Ramos (cell line): ENCODE data around the gene VPS18.

Experiments
- in situ Hi-C: fragments of 300-500 bp; cut with MboI; formaldehyde crosslinking; loops from one replicate; pipeline ENCODE4 v1.14.3; 2022; ENCODE audit warnings: low sequenced_read_pairs; ENCODE audit not compliant: unreplicated experiment

VPS18 gene

DNA sequence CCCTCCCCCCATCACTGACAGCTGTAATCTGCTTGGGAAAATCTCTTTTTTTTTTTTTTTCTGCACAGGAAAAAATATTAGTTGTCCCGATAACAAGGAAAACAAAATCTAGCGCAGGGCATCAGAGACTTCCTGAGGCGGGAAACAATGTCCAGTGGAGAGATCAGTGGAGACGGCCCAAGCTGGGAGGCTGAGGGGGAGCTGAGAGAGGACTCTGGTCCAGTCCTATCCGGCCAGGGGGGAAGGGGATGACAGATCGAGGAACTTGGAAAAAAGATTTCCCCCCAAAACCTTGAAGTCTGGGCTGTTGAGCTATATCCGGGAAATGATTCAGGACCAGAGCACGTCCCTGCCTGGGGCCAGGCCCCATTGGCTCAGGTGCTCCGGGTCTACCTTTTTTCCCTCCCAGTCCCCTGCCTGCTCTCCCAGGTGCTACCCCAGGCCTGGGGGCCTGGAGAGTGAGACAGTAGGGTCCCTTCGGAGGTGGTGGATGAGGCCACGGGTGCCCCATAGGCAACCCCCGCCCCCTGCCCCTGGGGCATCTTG, 20.9 kb downstream of the VPS18 start:
- in situ Hi-C loops: no loop called here

DNA sequence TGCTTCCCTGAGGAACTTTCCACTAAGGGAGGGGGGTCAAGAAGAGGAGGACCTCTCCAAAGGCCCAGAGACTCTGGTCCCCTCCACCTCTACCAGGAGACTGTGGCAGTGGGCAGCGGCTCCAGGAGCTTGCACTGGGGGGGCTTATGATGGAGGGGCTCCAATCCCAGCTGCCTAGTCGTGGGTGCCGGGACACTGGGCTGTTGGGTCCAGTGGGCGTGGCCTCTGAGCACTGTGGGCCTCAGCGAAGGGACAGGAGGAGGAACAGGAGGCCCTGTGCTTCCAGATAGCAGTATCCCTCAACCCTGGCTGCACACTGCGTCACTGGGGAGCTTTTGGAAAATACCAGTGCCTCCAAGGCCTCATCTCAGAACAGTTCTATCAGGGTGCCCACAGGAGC, 21.4 kb downstream of the VPS18 start:
- in situ Hi-C loops: no loop called here

DNA sequence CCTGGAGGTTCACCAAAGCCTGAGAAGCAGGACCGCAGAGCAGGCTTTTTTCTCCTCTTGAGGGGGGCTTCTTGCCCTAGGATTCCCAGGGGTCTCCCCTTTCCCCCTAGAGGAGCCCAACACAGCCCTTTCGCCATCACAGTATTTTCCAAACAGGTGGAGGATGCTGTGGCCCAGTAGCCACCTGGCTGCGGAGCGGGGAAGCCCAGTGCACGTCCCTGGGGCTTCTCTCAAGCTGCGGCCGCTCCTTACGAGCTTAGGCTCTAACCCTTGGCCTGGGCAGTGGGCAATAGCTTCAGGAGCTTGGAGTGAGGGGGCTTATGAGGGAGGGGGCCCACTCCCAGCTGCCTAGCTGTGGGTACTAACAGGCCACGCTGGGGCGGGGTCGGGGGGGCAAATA, 23.3 kb downstream of the VPS18 start:
- in situ Hi-C loops: no loop called here

DNA sequence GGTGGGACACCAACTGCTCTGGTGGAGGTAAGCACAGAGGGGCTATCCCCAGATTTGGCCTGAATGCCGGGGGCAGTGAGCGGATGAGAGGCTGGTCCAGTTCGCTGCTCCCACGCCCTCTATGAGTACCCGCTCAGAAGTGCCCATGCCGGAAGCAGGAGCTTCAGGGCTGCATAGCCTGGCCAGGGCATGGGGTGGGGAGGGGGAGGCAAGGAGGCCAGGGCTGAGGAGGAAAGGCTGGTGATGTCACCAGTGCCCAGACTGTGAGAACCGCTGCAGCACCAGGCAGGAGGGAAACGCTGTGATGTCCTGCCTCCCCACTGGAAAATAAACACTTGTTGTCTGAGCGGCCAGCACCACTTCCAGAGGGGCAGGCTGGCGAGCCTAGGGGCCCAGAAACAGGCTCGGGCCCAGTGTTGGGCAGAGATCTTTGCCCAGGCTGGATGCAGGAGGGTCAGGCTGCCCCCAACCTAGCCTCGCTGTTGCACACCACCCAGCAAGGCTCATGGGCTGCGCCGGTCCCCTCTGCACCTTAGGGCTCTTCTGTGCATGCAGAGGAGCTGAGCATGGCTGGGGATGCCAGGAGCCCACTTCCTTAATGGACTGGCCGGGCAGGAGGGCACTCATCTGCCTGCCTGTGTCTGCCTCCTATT, 24.0 kb downstream of the VPS18 start:
- in situ Hi-C loops: no loop called here

DNA sequence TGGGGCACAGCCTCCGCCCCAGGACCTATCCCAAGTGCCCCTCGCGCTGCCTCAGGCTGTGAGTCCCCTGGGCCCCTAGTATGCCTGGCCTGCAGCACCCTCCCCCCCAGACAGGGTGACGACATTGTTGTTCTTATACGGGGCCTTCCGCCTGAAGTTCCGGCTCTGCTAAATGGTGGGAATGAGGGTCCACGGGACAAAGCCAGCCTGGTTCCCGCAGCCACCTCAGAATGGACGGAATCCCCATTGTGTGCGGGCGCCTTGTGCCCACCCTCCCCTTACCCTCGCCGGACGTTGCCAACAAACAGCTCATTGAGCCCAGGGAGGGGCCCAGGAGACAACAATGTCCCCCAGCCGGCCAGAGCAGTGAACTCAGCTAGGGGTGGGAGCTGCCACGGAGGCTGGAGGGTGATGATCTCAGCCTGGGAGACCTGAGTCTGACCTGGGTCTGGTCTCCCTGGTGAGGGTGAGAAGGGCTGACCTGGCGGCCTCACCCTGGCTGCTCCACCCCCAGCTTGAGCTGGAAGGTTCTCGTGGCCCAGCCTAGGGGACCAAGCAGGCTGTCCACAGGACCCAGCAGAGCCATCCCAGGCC, 24.6 kb downstream of the VPS18 start:
- in situ Hi-C loops: no loop called here

DNA sequence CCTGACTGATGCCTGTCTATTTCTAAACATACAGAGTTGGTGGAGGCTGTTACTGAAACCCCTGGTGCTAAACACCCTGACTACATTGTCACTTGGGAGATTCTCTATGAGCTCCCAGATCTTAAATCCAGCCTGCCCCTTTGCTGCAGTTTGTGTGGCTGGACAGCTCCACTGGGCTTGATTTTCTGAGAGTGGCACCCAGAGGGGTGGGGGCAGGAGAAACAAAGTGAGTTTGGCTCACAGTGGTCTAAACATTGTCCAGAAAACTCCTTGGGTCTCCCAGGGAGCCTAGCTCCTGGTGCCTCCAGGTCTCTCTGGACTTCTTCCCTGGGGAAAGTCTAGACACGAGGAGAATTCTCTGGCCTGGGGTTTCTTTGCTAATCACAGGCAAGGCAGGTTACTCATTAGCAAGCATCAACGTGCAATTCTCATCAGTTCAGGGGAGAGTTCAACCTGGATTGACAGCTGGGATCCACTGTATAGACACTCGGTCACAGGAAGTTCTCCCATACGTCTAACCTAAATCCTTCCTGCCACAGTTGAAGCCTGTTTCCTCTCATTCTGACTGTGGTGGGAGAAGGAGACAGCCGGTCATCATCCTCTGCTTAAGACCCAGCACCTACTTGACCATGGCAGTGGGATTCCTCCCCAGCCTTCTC, 27.8 kb downstream of the VPS18 start:
- in situ Hi-C loops: no loop called here

DNA sequence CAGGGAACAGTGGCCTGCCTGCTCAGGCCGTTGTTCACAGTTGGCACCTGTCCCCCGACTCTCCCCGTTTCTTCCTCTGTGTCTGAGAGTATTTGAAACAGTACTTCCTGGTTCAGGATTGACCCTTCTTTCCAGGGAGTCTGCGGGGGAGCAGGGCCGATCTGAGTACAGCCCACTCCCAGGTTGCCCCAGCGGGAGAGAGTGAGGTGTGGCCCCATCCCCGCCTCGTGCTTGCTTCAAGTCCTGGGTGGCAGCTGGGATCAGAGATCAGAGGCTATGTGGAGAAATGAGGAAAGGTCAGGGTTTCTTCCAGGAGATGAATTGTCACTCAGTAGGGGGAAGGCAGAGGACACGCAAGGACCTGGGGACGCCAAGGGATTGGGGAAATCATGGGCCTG, 28.4 kb downstream of the VPS18 start:
- in situ Hi-C loops: no loop called here

DNA sequence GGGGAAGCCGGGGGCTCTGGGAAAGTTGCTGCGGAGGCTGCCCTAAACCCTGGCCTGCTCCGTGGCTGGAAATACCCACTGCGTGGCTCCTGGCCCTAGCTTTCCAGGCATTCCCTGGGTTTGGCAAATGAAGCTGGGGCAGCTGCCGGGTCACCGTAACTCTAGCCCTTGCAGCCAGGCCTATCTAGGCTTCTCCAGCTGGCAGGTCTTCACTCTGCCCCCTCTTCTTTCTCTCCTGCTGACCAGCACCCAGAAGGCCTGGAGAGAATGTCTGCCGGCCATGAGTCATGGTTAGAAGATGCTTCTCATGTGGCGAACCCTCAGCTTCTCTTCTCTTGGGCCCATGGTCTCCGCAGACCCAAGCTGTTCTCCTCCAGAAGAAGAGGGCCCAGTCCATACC, 29.3 kb downstream of the VPS18 start:
- in situ Hi-C loops: no loop called here

DNA sequence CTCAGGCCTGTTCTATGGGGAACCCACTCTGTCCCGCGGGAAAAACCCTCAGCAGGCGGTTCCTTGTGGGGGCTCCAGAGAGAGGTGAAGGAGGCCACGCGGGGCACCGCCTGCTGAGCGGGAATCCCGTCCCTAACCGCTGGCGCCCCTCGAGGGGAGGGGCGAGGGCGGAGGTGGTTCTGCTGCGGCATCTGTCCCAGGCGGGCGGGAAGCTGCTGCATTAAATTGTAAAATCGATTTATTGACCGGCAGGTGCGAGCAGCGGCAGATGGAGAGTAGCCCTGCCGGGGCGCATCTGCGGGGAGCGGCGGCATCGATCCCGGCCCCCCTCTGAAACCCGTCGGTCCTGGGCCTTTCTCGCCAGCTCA, 31.2 kb downstream of the VPS18 start:
- in situ Hi-C loops: no loop called here

DNA sequence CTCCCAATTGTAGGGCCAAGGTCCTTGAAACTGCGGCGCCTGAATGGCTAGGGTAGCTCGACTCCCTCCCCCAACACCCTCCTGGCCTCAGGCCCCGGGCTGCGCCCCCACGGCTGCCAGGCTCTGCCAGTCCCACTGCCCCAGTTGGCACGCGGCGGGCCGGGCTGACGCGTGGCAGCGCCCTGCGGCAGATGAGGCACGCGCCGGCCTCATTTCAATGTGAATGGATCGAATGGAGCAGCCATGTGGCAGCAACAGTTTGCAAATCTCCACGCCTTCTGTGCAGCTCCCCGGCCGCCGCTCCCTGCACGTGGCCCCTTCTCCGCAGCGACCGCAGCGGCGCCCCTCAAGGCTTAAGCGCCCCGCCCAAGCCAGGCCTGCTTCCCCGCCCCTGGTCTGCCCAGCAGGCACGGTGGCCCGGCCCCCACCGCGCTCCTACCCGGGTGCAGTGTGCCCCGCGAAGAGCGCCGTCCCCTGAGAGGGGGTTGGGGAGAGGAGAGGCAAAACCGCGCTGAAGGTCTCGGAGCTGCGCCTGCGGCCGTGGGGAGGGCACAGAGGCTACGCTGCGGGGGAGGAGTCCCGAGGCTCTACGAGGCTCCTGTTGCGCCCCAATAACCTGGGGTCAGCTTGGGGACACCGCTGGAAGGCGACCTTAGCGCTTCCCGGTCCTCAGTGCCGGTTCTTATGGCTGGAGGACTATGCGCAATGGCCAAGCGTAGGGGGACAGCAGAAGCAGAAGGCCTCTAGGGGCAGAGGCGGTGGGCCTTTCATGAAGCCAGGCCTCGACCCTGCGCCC, 31.8 kb downstream of the VPS18 start:
- in situ Hi-C loops: no loop called here

DNA sequence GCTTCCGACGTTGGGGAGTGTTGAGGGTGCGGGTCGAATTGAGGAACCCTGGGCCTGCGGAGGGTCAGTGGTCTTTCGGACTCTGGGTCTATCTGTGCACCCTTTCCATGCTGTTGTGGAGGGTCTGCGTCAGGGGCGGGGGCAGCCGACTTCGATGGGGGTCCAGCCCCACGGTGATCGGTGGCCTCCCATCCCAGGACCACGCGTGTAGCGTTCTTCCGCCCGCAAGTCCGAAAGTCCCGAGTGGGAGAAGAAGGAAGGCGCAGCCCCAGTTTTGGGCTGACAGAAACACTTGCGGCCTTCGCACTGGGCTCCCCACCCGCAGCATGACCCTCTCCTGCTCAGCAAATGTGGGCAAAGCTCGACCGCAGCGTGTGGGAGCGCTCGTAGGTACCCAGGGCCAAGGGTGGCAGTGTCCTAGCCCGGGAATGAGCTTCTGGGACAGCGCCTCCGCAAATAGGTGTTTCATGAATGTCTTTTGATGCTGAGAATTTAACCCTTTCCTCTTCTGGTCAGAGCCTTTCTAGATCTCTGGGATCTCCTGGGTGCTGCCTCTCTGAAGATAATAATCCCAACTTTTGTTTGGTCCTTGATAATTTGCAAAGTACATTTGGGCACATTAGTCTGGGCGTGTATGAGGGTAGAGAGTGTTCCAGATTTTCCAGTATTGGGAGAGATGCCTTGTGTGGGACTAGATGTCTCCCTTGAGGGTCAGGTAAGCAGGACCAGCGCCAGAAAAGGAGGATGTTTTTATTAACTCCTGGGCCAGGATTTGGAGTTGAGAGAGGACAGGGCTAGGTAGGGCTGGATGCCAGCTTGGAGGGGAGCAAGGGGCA, 32.6 kb downstream of the VPS18 start:
- in situ Hi-C loops: no loop called here

DNA sequence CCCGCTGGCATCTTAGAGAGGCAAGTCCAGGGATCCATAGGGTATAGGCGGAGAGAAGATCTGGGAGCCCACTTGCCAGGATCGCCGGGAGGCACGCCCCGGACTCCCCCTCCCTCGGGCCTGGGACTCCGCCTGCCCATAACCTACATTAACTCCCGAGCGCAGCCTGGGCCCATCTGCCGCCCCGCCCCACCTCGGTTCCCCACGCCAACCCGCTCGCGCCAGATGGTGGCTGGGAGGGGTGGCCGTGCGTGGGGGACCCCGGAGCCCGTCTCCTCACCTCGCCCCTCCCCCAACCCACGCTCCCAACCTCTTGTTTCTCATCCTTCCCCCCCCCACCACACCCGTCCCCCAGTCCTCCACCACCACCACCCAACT, 33.2 kb downstream of the VPS18 start:
- in situ Hi-C loops: no loop called here

DNA sequence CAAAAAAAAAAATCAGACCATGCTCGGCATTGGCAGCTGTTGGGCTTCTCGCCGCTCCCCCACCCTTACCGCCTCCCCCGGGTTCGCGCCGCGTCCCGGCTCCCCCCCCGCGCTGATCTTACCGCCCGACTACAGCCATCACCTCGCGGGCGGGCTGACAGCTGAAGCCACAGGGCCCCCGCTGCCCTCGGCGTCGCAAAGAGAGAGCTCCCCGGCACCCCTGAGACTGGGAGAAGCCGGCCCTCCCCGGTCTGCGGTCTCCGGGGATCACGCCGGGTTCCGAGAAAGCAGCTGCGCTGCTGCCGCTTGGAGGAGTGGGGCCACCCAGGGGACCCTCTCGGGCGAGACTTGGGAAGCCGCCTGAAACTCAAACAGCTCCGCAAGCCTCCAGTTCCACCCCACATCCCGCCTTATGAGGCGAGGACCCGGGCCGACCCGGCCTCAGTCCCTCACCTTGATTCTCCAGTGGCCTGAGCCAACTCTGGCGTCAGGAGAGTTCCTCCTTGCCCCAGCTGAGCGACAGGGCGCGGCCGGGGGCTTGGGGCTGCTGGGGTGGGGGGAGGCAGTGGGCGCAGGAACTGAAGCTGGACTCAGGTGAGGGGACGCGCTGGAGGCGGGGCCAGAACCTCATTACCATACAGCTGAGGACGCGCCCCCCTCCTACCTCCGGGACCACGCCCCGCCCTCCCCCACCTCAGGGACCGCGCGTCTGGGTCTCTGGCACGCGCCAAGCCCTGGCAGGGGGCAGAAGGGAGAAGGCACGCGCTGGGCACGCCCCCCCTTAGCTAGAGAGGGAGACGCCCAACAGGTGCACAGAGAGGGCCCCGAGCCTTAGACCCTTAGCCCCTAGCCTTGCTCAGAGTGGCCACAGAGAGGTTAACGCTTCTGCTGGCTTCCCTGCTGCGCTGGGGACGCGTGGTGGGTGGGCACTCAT, 33.9 kb downstream of the VPS18 start:
- in situ Hi-C loops: no loop called here

DNA sequence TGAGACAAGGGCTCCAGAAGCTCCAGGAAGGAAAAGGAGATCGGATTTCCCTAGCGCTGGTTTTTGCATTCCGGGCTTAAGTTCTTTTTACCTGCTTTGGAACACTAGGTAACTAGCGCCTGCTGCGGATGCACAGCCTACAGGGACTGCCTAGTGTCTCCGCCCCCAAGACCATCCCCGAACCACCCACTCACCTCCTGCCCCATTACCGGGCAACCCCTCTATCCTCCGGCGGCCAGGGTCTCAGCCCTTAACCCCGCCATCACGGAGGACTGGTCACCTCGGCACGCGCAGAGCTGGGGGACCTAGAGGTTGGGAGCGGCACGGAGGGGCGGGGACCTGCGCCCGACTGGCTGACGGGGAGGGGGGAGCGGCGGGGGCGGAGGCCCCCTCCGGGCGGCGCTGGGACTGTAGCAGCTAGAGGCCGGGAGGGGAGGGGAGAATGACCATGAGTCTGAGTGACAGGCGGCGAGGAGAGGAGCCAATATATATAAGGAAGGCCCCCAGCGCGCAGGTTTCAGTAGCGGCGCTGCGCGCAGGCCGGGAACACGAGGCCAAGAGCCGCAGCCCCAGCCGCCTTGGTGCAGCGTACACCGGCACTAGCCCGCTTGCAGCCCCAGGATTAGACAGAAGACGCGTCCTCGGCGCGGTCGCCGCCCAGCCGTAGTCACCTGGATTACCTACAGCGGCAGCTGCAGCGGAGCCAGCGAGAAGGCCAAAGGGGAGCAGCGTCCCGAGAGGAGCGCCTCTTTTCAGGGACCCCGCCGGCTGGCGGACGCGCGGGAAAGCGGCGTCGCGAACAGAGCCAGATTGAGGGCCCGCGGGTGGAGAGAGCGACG, 34.8 kb downstream of the VPS18 start, which contains the start of gene DLL4:
TSS of gene DLL4 (plus strand) at position 520 of the 839 bp plus-strand sequence. CDS start 329 bp downstream, outside the sequence.
- in situ Hi-C loops: no loop called here

DNA sequence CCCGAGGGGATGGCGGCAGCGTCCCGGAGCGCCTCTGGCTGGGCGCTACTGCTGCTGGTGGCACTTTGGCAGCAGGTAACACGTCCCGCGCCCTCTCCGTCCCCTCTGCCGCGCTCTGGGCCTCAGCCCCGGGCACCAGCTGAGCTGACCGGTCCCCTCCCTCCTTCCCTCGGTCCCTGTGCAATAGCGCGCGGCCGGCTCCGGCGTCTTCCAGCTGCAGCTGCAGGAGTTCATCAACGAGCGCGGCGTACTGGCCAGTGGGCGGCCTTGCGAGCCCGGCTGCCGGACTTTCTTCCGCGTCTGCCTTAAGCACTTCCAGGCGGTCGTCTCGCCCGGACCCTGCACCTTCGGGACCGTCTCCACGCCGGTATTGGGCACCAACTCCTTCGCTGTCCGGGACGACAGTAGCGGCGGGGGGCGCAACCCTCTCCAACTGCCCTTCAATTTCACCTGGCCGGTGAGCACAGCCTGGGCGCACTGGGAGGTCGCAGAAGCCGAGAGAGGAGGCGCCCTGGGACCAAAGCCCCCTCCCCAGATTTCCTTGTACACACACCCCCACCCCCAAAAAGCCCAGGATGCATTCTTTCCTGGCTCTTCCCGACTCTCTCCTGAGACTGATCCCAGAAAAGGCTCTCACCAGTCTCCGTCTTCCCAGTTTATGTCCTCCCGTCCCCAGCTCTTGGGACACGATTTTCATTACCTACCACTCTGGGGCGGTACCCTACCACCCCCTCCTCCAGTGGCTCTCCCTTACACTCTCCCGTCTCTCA, 35.6 kb downstream of the VPS18 start:
- in situ Hi-C loops: no loop called here

DNA sequence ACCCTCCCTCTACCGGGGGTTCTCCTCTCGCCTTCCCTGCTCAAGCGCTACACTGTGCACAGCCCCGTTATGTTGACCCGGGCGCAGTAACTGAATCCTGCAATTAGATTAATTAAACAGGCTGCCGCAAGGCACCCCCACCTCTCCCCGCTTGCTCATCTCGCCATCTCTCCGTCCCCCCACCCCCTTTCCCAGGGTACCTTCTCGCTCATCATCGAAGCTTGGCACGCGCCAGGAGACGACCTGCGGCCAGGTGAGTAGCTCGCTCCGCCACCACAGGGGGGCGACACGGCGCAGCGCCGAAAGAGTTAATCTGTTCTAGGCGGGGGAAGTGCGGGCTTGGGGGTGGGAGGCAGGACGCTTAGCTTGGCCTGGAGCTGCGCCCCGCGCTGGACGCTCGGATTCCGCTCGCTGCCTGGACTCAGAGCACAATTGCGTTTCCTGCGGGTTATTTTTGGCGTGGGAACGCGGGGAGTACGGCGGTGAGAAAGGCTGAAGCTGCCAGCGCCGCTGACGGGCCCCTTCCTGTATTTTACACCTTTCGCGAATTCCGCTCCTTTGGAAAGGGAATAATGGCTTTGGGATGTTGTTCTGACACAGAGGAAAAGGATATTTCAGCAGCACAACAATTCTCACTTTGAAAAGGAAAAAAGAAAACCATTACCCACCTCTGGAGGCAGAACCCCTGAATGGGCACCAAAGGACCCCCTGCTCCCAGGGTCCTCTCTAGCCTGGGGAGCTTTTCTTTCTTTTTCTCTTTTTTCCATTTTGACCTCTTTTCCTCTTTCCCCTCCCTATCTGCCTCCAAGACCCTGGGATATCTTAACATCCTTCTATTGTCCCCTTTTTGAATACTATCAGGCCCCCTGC, 36.4 kb downstream of the VPS18 start:
- in situ Hi-C loops: no loop called here
